Stimulated activated CD4-positive, alpha-beta T cell treated with anti-CD3 and anti-CD28 coated beads, Interleukin-12 subunit alpha, Interleukin-12 subunit beta, amount 100 ng/mL, for 24 hours (primary cell): ENCODE results near the gene CDKN1A.
A peak's percentile ranks its signal among the peaks of the same experiment; 100 is the strongest.
"Not testable (repeated sequence)": the region's sequence is repeated elsewhere in the genome, so short reads cannot be mapped to it uniquely, and the experiment has no call there.

Source experiments
- DNase-seq, 2 experiments: peaks; one replicate each; pipeline ENCODE4 v3.0.0-alpha.2; 2020; ENCODE audit warnings: low read depth in 2 of 2

CDKN1A gene

DNA sequence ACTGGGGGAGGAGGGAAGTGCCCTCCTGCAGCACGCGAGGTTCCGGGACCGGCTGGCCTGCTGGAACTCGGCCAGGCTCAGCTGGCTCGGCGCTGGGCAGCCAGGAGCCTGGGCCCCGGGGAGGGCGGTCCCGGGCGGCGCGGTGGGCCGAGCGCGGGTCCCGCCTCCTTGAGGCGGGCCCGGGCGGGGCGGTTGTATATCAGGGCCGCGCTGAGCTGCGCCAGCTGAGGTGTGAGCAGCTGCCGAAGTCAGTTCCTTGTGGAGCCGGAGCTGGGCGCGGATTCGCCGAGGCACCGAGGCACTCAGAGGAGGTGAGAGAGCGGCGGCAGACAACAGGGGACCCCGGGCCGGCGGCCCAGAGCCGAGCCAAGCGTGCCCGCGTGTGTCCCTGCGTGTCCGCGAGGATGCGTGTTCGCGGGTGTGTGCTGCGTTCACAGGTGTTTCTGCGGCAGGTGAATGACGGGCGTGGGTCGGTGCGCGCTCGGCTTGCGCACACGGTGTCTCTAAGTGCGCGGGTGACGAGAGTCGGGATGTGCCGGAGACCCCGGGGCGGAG lies at the start of gene CDKN1A:
TSS of gene CDKN1A (plus strand) at position 227 of the 555 bp plus-strand sequence. CDS start 5,388 bp downstream, outside the sequence.
- DNase-seq = peak; percentile 58 to 64

DNA sequence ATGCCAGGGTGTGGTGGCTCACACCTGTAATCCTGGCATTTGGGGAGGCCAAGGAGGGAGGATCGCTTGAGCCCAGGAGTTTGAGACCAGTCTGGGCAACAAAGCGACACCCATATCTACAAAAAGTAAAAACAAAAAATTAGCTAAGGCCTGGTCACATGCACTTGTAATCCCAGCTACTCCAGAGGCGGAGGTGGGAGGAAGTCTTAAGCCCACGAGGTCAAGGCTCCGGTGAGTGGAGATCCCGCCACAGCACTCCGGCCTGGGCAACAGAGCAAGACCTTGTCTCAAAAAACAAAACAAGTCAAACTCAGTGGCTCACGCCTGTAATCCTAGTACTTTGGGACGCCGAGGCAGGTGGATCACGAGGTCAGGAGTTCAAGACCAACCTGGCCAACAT lies 48.7 kb upstream of the CDKN1A start:
- DNase-seq = no peak

DNA sequence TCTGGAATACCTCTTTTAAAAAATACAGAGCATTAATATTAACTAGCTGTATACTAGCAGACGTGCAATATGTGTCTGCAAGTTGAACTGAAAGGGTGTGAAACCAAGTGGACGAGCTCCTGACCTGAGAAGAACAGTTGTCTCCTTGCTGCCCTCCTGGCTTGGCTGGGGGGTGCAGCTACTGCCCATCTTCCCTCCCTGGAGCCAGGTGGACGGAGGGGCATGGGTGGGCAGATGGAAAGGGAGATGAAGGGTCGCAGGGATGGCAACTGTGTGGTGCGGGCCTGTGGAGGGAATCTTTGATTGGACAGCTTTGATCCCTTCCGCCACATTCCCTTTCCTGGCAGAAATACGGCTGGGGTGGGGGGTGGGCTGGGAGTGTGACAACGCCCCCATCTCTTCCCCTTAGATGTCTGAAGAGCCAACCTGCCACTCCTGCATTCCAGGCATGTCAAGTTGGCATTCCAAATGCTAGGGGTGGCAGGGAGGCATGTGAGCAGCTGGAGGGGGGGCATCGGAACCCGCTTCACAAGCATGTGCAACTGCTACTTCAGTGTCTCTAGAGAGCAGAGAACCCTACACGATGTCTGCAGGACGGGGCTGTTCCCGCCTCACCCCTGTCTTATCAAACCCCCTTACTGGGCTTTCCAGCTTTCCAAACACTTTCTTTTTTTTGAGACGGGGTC lies 47.0 kb upstream of the CDKN1A start:
- DNase-seq = no peak

DNA sequence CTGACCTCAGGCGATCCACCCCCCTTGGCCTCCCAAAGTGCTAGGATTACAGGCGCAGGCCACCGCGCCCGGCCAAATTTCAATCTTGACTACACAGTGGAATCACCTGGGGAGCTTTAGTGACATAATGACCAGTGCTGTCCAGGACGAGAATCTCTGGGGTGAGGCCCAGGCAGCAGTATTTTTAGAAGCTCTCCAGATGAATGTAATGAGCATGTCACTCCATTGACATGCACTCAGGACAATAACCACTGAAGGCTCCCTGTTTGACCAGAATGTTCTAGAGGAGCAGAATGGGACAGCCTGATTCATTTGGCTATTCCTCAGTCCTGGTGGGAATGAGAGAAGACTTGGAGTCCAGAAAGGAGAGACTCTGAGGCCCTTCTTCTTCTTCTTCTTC lies 45.1 kb upstream of the CDKN1A start:
- DNase-seq = no peak

DNA sequence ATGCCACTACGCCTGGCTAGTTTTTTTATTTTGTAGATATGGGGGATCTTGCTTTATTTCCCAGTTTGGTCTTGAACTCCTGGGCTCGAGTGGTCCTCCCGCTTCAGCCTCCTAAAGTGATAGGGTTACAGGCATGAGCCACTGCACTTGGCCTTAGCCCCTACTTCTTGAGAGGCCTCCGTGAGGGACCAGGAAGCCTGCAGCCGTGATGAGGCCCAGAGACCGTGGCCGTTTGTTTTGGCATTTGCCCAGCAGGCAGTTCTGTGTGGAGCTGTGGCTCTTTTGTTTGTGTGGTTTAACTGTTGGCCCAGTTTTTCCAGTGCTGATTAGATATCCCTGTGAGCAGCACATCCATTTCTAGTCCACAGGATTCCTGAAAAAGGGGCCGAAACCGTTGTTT lies 44.6 kb upstream of the CDKN1A start:
- no peak for DNase-seq

DNA sequence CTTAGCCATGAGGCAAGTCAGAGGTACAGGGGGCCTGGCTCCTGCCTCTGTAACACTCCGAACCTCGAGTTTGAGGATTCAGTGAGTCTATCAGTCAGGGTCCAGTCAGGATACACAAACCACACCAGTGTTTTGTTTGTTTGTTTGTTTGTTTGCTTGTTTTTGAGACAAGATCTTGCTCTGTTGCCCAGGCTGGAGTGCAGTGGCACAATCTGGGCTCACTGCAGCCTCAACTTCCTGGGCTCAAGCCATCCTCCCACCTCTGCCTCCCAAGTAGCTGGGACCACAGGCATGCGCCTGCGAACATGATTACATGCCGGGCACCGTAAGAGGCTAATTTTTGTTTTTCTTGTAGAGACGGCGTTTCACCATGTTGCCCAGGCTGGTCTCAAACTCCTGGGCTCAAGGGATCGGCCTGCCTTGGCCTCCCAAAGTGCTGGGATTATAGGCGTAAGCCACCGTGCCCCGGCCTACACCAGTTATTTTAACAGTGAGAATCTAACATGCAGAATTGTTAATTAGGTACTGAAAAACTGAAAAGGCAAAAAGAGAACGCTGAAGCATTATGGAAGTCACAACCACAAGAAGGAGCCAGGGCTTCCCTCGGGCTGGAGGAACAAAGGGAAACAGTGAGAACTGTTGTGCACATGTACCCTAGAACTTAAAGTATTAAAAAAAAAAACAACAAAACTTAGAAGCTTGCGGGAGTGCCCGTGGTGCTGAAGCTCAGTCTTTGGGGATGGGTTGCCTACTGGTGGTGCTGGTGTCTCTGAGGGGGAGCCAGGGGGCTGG lies 44.0 kb upstream of the CDKN1A start:
- no peak for DNase-seq

DNA sequence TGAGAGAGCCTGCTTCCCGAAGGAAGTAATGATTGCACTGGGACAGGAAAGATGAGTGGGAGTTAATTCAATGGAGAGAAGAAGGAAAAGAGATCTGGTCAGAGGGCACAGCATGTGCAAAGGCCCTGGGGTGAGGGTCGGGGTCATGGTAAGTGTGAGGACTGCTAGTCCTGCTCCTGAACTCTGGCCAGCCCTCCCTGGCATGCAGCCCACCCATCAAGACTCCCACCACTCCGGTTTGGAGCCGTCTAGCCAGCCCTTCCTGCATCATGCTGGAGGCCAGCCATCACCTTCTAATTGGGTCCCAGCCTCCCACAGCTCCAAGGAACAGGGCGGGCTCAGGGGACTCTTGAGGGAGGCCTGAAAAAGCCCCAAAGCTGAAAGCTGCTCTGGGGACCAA lies 42.2 kb upstream of the CDKN1A start:
- no peak for DNase-seq

DNA sequence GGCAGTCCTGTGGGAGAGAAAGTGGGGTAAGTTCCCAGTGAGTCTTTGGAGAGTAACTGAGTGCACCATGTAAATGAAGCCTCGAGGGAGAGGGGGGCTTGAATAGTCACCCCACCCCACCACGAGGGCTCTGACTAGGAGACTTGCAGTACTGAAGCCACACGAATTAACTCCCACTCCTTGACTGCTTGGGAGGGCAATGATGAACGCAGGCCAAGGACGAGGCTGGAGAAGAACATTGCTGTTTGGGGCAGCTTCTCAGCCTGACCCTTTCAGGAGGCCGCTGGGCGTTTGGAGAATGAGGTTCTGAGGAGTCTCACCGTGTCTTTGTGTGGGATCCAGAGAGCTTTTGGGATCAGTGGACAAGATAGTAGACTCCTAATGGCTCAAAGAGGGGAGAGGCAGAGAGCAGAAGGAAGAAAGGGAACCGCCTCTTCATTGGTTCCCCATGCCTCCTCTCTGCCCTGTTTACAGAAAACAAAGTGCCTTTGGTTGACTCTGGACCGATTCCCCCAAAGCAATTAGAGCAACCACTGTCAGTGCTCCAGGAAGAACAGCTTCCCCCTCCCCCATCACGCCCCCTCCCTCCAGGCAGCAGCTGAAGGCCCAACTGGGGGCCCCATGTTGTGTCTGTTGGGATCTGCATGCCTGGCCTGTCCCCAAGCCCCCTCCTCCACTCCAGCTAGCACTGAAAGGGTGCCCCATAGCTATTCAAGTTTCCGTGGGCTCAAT lies 41.7 kb upstream of the CDKN1A start:
- no peak for DNase-seq

DNA sequence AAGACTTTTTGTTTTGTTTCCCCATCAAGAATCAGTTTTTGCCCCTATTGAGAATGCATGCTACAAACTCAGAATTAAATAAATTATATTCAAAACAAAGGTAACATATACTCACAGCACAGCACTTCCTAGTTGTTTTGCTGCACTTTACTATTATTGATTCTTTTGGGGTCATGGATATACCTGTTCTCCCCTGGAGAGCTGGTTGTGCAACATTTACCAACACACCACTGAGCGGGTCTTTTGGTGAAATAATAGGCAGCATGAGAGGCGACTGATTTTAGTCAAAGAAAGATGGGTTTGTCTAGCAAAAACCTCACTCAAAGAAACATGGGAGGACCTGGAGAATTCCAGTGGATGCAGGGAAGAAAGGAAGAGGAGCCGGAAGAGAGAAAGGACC lies 39.9 kb upstream of the CDKN1A start:
- no peak for DNase-seq

DNA sequence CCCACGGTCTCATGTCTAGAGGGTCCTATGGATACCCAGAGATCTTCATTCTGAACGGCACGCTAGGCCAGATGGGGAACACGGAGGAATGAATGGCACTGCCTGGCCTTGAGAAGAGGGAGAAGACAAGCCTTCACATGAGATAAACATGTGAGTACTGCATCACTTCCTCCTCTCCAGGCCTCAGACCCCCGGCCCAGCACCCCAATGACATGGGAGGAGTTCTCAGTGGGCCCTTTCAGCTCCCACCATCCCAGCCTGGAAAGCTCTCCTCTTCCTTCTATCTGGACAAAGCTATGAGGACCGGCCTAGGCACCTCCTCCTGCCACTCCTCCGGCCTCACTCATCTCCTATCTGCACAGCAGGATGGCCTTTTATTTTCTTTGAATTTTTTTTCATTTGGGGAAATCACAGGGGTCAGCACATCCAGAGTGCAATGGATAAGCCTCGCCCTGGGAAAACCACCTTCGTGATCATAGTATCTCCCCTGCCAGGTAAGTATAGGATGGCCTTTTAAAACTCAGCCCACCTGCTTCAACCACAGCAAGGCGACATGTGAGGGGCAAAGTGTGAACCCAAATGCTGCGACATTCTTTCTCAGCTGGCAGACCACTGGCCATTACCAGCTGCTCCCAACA lies 39.2 kb upstream of the CDKN1A start:
- no peak for DNase-seq

DNA sequence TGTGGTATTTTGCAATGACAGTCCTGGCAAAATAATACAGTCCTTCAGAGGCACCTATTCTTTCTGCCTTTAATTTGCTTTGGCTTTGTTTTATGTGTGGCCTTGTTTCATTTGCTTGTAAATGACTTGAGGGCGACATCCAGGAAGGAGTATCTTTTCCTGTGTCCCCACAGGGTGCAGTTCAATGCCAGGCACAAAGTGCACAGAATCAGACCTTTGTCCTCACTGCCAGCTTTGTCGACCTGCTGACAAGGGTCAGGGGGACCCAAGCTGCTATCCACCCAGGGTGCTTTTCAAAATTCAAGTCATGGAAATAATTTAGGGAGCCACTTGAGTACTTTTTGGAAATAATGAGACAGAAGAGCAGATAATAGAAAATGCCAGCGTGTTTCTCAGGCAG lies 37.0 kb upstream of the CDKN1A start:
- DNase-seq = no peak

DNA sequence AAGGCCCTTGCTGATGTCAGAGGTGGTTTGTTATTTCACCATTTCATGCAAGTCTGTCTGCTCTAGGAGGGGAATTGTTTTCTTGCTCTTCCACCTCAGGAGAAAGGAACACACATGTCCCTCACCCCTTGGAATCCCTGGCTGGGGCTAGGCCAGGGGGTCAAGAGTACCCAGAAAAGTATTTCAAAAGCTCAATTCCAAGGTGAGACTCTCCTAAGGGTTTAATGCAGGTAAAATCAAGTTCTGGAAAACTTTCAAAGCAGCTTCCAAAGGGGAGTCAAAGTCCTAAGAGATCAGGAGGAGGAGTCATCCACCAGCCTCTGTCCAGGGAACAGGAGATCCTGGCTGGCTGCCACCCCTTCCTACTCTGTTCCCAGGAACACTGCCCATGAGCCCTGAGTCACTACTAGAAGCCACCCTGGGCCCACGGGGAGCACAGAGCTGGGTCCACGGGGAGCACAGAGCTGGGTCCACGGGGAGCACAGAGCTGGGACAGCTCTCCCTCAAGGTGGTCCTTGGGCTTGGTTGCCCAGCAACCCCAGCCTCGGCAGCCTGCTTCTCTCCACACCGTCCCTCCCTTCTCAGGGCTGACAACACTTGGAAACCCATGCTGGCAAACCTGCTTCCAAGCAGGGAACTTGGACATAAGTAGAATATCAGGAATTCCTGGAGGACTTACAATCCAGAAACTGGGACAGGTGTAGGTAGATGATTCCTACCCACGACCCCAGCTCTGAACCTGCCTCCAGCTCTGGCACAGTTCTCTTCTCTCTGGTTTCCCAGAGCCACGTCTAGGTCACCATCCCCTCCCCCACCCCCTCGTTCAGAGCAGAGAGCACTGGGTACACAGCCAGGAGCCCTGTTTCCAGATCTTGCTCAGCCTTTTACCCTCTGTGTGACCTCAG lies 35.3 kb upstream of the CDKN1A start:
- no peak for DNase-seq

DNA sequence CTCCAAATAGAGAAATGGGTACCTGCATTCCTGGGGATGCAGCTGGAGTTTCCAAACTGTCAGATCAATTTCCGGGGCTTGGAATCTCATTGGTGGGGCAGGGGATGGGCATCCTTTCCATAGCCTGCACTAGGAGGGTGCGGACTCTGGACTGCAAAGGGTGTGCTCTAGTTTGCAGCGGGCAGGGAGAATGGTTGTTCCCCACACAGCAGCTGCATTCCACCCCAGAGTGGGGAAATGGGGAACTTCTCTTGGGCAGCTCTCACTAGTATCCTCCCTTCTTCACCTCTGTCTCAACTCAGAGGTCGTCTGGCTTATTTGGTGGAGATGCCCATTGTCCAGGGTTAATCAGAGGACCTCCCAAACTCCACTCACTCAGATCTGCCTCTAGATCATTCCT lies 34.5 kb upstream of the CDKN1A start:
- DNase-seq = no peak

DNA sequence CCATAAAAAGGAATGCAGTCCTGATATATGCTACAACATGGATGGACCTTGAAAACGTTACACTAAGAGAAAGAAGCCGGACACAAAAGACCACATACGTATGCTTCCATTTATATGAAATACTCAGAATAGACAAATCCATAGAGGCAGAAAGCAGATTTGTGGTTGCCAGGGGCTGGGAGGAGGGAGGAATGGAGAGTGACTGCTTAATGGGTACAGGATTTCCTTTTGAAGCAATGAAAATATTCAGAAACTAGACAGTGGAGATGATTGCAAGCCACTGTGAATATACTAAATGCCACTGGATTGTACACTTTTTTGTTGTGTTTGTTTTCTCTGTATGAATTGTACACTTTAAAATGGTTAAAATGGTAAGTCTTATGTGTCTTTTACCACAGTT lies 29.4 kb upstream of the CDKN1A start:
- no peak for DNase-seq

DNA sequence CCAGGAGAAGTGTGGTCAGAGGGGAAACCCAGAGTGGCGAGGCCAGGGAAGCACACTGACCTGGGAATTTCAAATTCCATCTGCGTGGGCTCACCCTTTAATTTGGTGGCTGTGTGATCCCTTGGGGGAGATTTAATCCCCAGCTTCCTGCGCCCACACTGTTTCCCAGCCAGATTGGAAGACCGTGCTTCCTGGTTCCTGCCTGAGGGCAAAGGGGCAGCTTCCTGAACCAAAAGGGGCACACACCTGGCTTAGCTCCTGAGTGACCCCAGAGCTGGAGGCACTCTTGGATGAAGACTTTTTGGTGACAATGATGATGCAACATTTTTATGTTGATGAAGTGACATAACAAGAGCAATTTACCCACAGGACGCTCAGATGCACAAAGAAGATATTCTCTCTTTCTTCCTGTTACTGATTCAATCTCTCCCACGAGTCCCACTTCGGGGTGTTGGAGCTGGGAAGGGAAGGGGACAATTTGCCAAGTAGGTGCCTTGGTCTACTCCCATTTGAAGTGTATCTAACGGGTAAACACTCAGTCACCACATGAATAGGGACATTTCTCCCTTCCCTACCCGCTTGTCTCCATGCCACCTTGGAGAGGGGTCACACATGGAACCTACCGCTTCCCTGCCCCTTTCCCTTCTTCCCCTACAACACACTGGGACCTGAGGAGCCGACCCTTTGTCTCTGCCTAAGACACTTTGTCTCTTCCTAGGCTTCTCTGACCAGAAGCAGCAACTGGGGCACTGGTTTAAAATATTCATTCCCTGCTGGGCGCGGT lies 28.6 kb upstream of the CDKN1A start:
- DNase-seq = no peak

DNA sequence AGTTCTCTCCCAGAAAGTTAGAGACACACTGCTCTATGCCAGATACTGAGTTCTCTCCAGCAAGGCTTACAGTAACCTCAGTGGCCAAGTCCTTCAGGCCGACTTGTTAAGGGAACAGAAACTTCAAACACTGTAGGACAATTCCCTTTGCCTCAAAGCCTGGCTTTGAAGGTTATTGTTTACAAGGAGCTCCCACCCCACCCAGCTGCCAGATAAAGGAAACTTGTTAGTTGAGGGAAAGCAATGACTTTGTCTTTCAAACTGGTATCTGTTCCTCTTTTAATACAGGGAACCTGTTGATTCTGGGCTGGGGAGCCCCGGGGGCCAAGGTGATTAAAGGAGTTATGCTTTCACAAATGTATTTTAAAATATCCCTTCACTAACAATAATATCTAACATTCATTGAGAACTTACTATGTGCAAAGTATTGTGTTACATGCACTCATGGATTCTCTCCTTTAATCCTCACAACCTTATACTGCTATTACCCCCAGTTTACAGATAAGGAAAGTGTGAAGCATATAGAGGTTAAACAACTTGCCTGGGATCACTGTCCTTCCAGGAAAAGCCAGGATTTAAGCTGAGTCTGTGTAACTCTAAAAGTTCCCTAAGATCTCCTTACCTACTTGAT lies 27.6 kb upstream of the CDKN1A start:
- no peak for DNase-seq

DNA sequence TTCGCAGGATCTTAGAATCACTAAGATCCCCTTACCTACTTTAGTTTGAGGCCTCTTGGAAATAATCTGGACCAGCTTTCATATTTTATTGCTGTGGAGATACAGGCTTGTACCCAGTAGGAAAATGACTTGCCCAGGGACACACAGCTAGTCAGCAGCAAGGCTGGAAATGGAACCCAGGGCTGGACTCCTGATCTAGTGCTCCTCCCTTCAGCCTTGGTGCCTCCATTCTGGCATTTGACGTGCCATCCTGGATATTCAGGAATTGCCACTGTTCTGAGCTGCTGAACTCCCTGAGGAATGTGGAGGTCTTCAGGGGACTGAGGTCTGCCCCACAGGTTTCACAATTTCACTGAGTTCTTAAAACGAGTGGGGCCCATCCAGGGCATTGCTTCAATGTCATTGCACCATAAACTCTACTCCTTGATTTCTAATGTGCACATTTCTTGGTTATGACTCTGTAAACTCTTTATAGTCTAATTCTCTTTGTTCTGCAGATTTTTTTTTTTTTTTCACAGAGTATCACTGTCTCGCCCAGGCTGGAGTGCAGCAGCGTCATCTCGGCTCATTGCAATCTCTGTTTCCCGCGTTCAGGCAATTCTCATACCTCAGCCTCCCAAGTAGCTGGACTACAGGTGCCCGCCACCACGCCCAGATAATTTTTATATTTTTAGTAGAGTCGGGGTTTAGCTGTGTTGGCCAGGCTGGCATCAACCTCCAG lies 26.7 kb upstream of the CDKN1A start:
- no peak for DNase-seq

DNA sequence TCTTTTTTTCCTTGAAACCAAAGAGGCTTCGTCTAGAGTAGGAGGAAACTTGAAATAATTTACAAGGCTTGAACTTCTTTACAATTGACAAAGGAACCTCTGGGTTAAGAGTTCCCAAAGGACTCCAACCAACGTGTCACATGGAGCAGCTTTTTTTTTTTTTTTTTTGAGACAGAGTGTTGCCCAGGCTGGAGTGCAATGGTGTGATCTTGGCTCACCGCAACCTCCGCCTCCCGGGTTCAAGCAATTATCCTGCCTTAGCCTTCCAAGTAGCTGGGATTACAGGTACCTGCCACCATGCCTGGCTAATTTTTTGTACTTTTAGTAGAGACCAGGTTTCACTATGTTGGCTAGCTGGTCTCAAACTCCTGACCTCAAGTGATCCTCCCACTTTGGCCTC lies 24.0 kb upstream of the CDKN1A start:
- not testable (repeated sequence) for DNase-seq
